H1 (cell line): Measurements from ENCODE around the gene STXBP2. TPM values are rescaled to one million over a fixed set of nuclear protein-coding genes. Genes with fewer than 3 reads are reported as not detected.

Experiments used
- CTCF ChIA-PET: fragments of 300-600 bp; sonication (Branson Sonifier 250); formaldehyde crosslinking; loops from one replicate; lab custom pipeline; 2021; ENCODE audit not compliant: partially characterized antibody; lab: Charles Lee
- POLR2A ChIA-PET: fragments of 300-600 bp; sonication (Branson Sonifier 250); formaldehyde crosslinking; loops from one replicate; lab custom pipeline; 2021; ENCODE audit warnings: inconsistent platforms; ENCODE audit not compliant: partially characterized antibody; lab: Charles Lee
- DNase-seq, 2 experiments: peaks; one replicate each; pipeline versions ENCODE4 v3.0.0 to v3.0.0-alpha.2; 2010 to 2022; ENCODE audit warnings: low spot score in 2 of 2, low read depth in 1 of 2, mixed read lengths in 1 of 2
- FAIRE-seq: peaks from 2 replicates; lab custom pipeline; 2011; peaks lifted over from hg19 to GRCh38; lab: Jason Lieb, UNC
- H2AFZ ChIP-seq: 2 replicates; pipeline ENCODE4 v1.8.1; 2012; ENCODE audit warnings: low read length, inconsistent platforms
- H2AK5ac ChIP-seq: 2 replicates; pipeline ENCODE4 v1.6.1; 2013; ENCODE audit warnings: low read depth, low read length
- H2BK120ac ChIP-seq: replicated peaks from 2 replicates; pipeline ENCODE3; 2013; ENCODE audit warnings: low read depth, low read length, inconsistent platforms
- H2BK12ac ChIP-seq: 2 replicates; pipeline ENCODE4 v1.6.1; 2013; ENCODE audit warnings: low read depth, low read length
- H2BK15ac ChIP-seq: 2 replicates; pipeline ENCODE4 v1.6.1; 2013; ENCODE audit warnings: low read length
- H2BK20ac ChIP-seq: 2 replicates; pipeline ENCODE4 v1.6.1; 2013; ENCODE audit warnings: low read length
- H2BK5ac ChIP-seq: 2 replicates; pipeline ENCODE4 v1.6.1; 2013; ENCODE audit warnings: low read depth, low read length
- H3K14ac ChIP-seq: 2 replicates; pipeline ENCODE4 v1.6.1; 2013; ENCODE audit warnings: inconsistent platforms; ENCODE audit not compliant: insufficient read length
- H3K18ac ChIP-seq: 2 replicates; pipeline ENCODE4 v1.6.1; 2013; ENCODE audit warnings: low read length; ENCODE audit errors: extremely low read depth
- H3K23ac ChIP-seq: 2 replicates; pipeline ENCODE4 v1.6.1; 2013; ENCODE audit warnings: inconsistent platforms; ENCODE audit not compliant: insufficient read length
- H3K23me2 ChIP-seq: 2 replicates; pipeline ENCODE4 v1.6.1; 2013; ENCODE audit warnings: low read depth, low read length
- H3K27ac ChIP-seq: 2 replicates; pipeline ENCODE4 v1.6.1; 2011; ENCODE audit warnings: low read depth, low read length, inconsistent platforms
- H3K27me3 ChIP-seq, 4 experiments: replicated peaks in 1 of 4; 1 replicate in 1 of 4; 2 replicates in 3 of 4; pipeline versions ENCODE4 v1.6.1 to v1.8.1; 2011 to 2013; ENCODE audit warnings: low read length in 3 of 4, mild to moderate bottlenecking in 3 of 4, inconsistent platforms in 2 of 4, mixed read lengths in 2 of 4, moderate library complexity in 1 of 4; ENCODE audit not compliant: control insufficient read depth in 3 of 4, insufficient read depth in 3 of 4; ENCODE audit errors: extremely low read depth in 1 of 4
- H3K36me3 ChIP-seq, 4 experiments: 2 replicates each; pipeline versions ENCODE4 v1.6.1 to v1.8.1; 2011 to 2013; ENCODE audit warnings: mild to moderate bottlenecking in 4 of 4, low read length in 3 of 4, moderate library complexity in 2 of 4, control low read depth in 1 of 4, inconsistent platforms in 1 of 4; ENCODE audit not compliant: insufficient read depth in 4 of 4, control insufficient read depth in 2 of 4
- H3K4ac ChIP-seq: replicated peaks from 2 replicates; pipeline ENCODE3; 2013; ENCODE audit warnings: low read length, low read depth, mixed read lengths, inconsistent platforms; ENCODE audit not compliant: insufficient read length
- H3K4me1 ChIP-seq, 4 experiments: replicated peaks in 1 of 4; 1 replicate in 1 of 4; 2 replicates in 3 of 4; pipeline versions ENCODE4 v1.6.1 to v1.8.1; 2011 to 2013; ENCODE audit warnings: low read length in 3 of 4, inconsistent platforms in 2 of 4, mixed read lengths in 1 of 4; ENCODE audit not compliant: insufficient read depth in 4 of 4, control insufficient read depth in 3 of 4
- H3K4me2 ChIP-seq, 2 experiments: 2 replicates each; pipeline versions ENCODE4 v1.6.1 to v1.8.1; 2011 to 2013; ENCODE audit warnings: low read depth in 2 of 2, low read length in 2 of 2, control low read depth in 1 of 2, inconsistent platforms in 1 of 2, mild to moderate bottlenecking in 1 of 2; ENCODE audit not compliant: insufficient read depth in 1 of 2
- H3K4me3 ChIP-seq, 4 experiments: fragments of 200-600, 300-600 bp in 1 of 4; sonication (generic), shearing (Covaris generic), sonication (Bioruptor Twin) in 1 of 4; 2 replicates each; pipeline versions ENCODE4 v1.5.1 to v1.8.1; 2011 to 2016; ENCODE audit warnings: low read length in 4 of 4, low read depth in 3 of 4, control low read depth in 2 of 4, inconsistent platforms in 2 of 4, mild to moderate bottlenecking in 2 of 4, mixed read lengths in 1 of 4, moderate library complexity in 1 of 4; ENCODE audit not compliant: insufficient read depth in 2 of 4; ENCODE audit errors: extremely low read depth in 1 of 4
- H3K56ac ChIP-seq: replicated peaks from 2 replicates; pipeline ENCODE3; 2013; ENCODE audit warnings: low read depth, mild to moderate bottlenecking, mixed read lengths, low read length, inconsistent platforms; ENCODE audit not compliant: insufficient read length
- H3K79me1 ChIP-seq: 2 replicates; pipeline ENCODE4 v1.6.1; 2013; ENCODE audit warnings: low read depth, low read length, control low read depth
- H3K79me2 ChIP-seq, 2 experiments: 2 replicates each; pipeline versions ENCODE4 v1.6.1 to v1.8.1; 2012 to 2013; ENCODE audit warnings: low read length in 2 of 2, mild to moderate bottlenecking in 2 of 2, inconsistent platforms in 1 of 2; ENCODE audit not compliant: insufficient read depth in 2 of 2, control insufficient read depth in 1 of 2
- H3K9ac ChIP-seq, 4 experiments: replicated peaks in 1 of 4; 1 replicate in 1 of 4; 2 replicates in 3 of 4; pipeline versions ENCODE4 v1.6.1 to v1.8.1; 2011 to 2013; ENCODE audit warnings: low read depth in 3 of 4, low read length in 3 of 4, control low read depth in 2 of 4, mild to moderate bottlenecking in 2 of 4, moderate library complexity in 2 of 4, inconsistent platforms in 1 of 4; ENCODE audit errors: extremely low read depth in 1 of 4
- H3K9me3 ChIP-seq, 2 experiments: 2 replicates each; pipeline versions ENCODE4 v1.6.1 to v1.8.1; 2012 to 2013; ENCODE audit warnings: mild to moderate bottlenecking in 2 of 2, moderate library complexity in 2 of 2, control low read depth in 1 of 2, inconsistent platforms in 1 of 2, low read depth in 1 of 2, low read length in 1 of 2, mixed read lengths in 1 of 2; ENCODE audit not compliant: insufficient read depth in 2 of 2
- H4K20me1 ChIP-seq, 2 experiments: replicated peaks in 1 of 2; 2 replicates each; pipeline versions ENCODE3 to v1.8.1; 2011 to 2013; ENCODE audit warnings: inconsistent platforms in 2 of 2, low read length in 2 of 2, mild to moderate bottlenecking in 1 of 2; ENCODE audit not compliant: insufficient read depth in 2 of 2, control insufficient read depth in 1 of 2
- H4K5ac ChIP-seq: 2 replicates; pipeline ENCODE4 v1.6.1; 2013; ENCODE audit warnings: low read length, low read depth, mixed read lengths, inconsistent platforms; ENCODE audit not compliant: insufficient read length
- H4K8ac ChIP-seq: 2 replicates; pipeline ENCODE4 v1.8.0; 2013; ENCODE audit warnings: mild to moderate bottlenecking, moderate library complexity, low read length, inconsistent platforms; ENCODE audit not compliant: insufficient read depth; ENCODE audit errors: extremely low read depth
- H4K91ac ChIP-seq: replicated peaks from 2 replicates; pipeline ENCODE3; 2013; ENCODE audit warnings: low read length, mixed read lengths, inconsistent platforms; ENCODE audit not compliant: insufficient read length
- SRF ChIP-seq: IDR thresholded peaks from 2 replicates; pipeline ENCODE4 v1.6.1; 2011; ENCODE audit warnings: mild to moderate bottlenecking, low read depth, low read length, moderate library complexity
- WGBS, 2 experiments: shearing (Covaris generic) in 1 of 2; methylation state at CpG; one replicate each; pipeline versions ENCODE4 v1.1.6 to v1.1.7; 2013 to 2015; ENCODE audit warnings: low lambda C conversion rate in 2 of 2, mixed read lengths in 2 of 2, inconsistent platforms in 1 of 2, low coverage in 1 of 2, missing lambda C conversion rate in 1 of 2; ENCODE audit not compliant: insufficient replicate concordance in 2 of 2, insufficient coverage in 1 of 2, insufficient read length in 1 of 2; ENCODE audit errors: extremely low coverage in 1 of 2, missing lambda C conversion rate in 1 of 2; 5-methylcytosine and 5-hydroxymethylcytosine counted together
- polyA plus RNA-seq, 7 experiments: library from polyadenylated mRNA; depleted of rRNA in 3 of 7; stranded (reverse) in 5 of 7; unstranded in 2 of 7; fragments of >200 nt in 5 of 7; fragments of 200-250 nt in 2 of 7; gene quantifications; 1 replicate in 5 of 7; 2 replicates in 1 of 7; 4 replicates in 1 of 7; pipeline versions ENCODE4 v1.2.1 to v1.2.3, GENCODE V29; 2011 to 2013; ENCODE audit warnings: missing spikeins in 2 of 7, mixed read lengths in 2 of 7
- total RNA-seq: library from RNA; stranded (reverse); fragmentation: NEBNext Ultra II Directional; extraction: Animal tissue kit (Norgen Biotek cat#: 25700); gene quantifications from 2 replicates; pipeline ENCODE4 v1.2.1, GENCODE V29; 2021
- TF ChIP-seq, protein P1 (sequence below): IDR thresholded peaks from 2 replicates; pipeline ENCODE4 v1.6.1; 2012; ENCODE audit warnings: inconsistent platforms

The STXBP2 gene
- total and polyA plus RNA-seq, 2 of the 8 experiments (the other 6 are each of a cell fraction or from before 2014, with no cell fraction given): 52.9 to 53.8 TPM

DNA sequence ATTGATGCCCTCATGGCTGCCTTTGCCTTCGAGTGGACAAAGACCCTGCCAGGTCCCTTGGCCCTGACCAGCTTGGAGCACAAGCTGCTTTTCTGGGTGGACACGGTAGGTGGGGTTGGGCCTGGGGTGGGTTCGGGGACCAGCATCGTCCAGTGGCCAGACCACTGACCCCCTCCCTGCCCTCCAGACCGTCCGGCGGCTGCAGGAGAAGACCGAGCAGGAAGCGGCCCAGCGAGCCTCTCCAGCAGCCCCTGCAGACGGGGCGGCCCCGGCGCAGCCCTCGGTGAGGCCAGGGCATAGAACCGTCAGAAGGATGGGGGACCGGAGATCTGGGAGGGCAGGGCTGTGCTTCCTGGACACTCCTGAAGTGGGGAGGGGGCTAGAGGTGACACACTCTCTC lies 30.6 kb upstream of the STXBP2 start:
- H2BK120ac ChIP-seq: no peak overlapping the region
- no peak overlapping the region for H4K8ac ChIP-seq
- no peak overlapping the region for H3K4ac ChIP-seq
- H3K36me3 ChIP-seq: peaks cover 2 to 16% (median 8%) of the 10 kb centered on the region in 4 experiments; a peak in 5 of 8 replicates
- ChIA-PET POLR2A (interaction anchor here (0.6 to 6.2 kb wide), 5 partner anchors 11 to 29 kb away, joined by 3 to 29 read pairs (median 4); no protein-coding TSS in a partner anchor), CTCF (interaction anchor here (0.9 to 1.7 kb wide), 2 partner anchors 11 to 38 kb away, joined by 3 to 6 read pairs; no protein-coding TSS in a partner anchor)
- H3K4me1 ChIP-seq: no peaks in the 10 kb centered on the region; a peak in 3 of 7 replicates
- no peak overlapping the region for H3K18ac ChIP-seq
- H3K14ac ChIP-seq: no peak overlapping the region
- H3K4me3 ChIP-seq: no peak overlapping the region
- H2AK5ac ChIP-seq: no peak overlapping the region
- H4K91ac ChIP-seq: no peak overlapping the region
- no peak overlapping the region for H3K56ac ChIP-seq
- no peak overlapping the region for H2BK5ac ChIP-seq
- no peak overlapping the region for H2BK20ac ChIP-seq
- WGBS, 2 experiments: 92% methylated on average over 12 of the region's 17 CpGs; no CpG with 5 or more reads in 1 of the 2 experiments
- H3K23ac ChIP-seq: no peak overlapping the region
- H2BK12ac ChIP-seq: no peak overlapping the region
- H2AFZ ChIP-seq: no peak overlapping the region
- no peak overlapping the region for H4K5ac ChIP-seq
- H2BK15ac ChIP-seq: no peak overlapping the region
- no peak overlapping the region for H3K4me2 ChIP-seq
- no peaks in the 10 kb centered on the region for H3K27me3 ChIP-seq
- no peak for DNase-seq
- peaks cover 0 to 5% of the 10 kb centered on the region in 2 experiments; a peak in 2 of 4 replicates for H3K79me2 ChIP-seq
- H3K9me3 ChIP-seq: no peaks in the 10 kb centered on the region
- H3K27ac ChIP-seq: no peak overlapping the region
- no peaks in the 10 kb centered on the region for H3K23me2 ChIP-seq
- peaks cover 3 to 22% of the 10 kb centered on the region in 2 experiments for H4K20me1 ChIP-seq
- no peak overlapping the region for H3K9ac ChIP-seq
- H3K79me1 ChIP-seq: peaks cover 2% of the 10 kb centered on the region
- FAIRE-seq: no peak
- no peak for TF ChIP-seq SRF
- TF ChIP-seq, protein P1, sequence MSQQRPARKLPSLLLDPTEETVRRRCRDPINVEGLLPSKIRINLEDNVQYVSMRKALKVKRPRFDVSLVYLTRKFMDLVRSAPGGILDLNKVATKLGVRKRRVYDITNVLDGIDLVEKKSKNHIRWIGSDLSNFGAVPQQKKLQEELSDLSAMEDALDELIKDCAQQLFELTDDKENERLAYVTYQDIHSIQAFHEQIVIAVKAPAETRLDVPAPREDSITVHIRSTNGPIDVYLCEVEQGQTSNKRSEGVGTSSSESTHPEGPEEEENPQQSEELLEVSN: no peak
